NB4 (cell line): Measurements from ENCODE around the gene TMEM130.

Source experiments
- MAX ChIP-seq: IDR thresholded peaks from 2 replicates; pipeline ENCODE4 v1.6.1; 2011; ENCODE audit warnings: low read depth, low read length
- MYC ChIP-seq: IDR thresholded peaks from 2 replicates; pipeline ENCODE4 v1.6.1; 2011; ENCODE audit warnings: low read depth, low read length
- POLR2A ChIP-seq: IDR thresholded peaks from 2 replicates; pipeline ENCODE4 v1.6.1; 2011; ENCODE audit warnings: mild to moderate bottlenecking; ENCODE audit not compliant: insufficient read length; ENCODE audit errors: extremely low read depth
- TF ChIP-seq, protein P1 (sequence below): IDR thresholded peaks from one replicate; pipeline ENCODE4 v1.5.1; 2012; ENCODE audit warnings: low read depth, low read length

GRCh38 chr7:98863601-98864000 lies 6.2 kb downstream of the TMEM130 start:
- TF ChIP-seq, protein P1, sequence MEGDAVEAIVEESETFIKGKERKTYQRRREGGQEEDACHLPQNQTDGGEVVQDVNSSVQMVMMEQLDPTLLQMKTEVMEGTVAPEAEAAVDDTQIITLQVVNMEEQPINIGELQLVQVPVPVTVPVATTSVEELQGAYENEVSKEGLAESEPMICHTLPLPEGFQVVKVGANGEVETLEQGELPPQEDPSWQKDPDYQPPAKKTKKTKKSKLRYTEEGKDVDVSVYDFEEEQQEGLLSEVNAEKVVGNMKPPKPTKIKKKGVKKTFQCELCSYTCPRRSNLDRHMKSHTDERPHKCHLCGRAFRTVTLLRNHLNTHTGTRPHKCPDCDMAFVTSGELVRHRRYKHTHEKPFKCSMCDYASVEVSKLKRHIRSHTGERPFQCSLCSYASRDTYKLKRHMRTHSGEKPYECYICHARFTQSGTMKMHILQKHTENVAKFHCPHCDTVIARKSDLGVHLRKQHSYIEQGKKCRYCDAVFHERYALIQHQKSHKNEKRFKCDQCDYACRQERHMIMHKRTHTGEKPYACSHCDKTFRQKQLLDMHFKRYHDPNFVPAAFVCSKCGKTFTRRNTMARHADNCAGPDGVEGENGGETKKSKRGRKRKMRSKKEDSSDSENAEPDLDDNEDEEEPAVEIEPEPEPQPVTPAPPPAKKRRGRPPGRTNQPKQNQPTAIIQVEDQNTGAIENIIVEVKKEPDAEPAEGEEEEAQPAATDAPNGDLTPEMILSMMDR, result no peak
- TF ChIP-seq MAX, result no peak
- TF ChIP-seq POLR2A, result no peak
- no peak for TF ChIP-seq MYC
